ENCODE results near the gene PSMA7. TPM values are rescaled to one million over a fixed set of nuclear protein-coding genes. Genes with fewer than 3 reads are reported as not detected.
A peak's percentile ranks its signal among the peaks of the same experiment; 100 is the strongest.

The PSMA7 gene
- total RNA-seq, 1 donor: 215 TPM

DNA sequence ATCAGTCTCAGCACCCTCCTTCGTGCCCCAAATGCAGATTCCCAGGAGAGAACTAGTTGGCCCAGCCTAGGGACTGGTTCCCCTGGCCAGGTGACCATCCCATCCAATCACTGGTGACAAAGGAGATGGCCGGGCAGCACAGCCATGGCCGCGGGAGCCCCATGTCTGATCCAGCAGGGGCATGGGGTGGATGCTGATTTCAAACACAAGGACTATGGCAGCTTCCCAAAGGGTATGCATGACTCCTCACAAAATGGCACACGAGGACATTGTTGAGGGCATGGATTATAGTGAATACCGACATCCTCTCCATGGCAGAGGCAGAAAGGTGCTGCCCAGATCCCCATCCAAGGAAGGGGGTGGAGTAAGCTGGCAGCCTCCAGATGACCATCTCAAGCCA is 30.8 kb downstream of the PSMA7 start:
- Histone ChIP-seq H2AFZ (ENCODE audit: low read length) (no peak overlapping the region), H3K4me1 (ENCODE audit: insufficient read depth, low read length) (no peaks in the 10 kb centered on the region), H3K27me3 (ENCODE audit: insufficient read depth, low read length) (peaks cover 17% of the 10 kb centered on the region), H3K4me3 (ENCODE audit: insufficient read depth, low read length) (no peak overlapping the region), H3K36me3 (ENCODE audit: insufficient read depth, low read length) (no peaks in the 10 kb centered on the region), H3K79me2 (ENCODE audit: insufficient read depth, low read length) (no peaks in the 10 kb centered on the region), H3K27ac (ENCODE audit: low read depth, low read length) (no peak overlapping the region), H3K4me2 (ENCODE audit: insufficient read depth, low read length) (no peak overlapping the region), H4K20me1 (ENCODE audit: insufficient read depth, low read length) (no peaks in the 10 kb centered on the region), H3K9me3 (ENCODE audit: low read depth, low read length) (peaks cover 11% of the 10 kb centered on the region)
- DNase-seq (ENCODE audit: insufficient read length, low spot score, missing footprints): peak; percentile 83
- TF ChIP-seq, protein P1, sequence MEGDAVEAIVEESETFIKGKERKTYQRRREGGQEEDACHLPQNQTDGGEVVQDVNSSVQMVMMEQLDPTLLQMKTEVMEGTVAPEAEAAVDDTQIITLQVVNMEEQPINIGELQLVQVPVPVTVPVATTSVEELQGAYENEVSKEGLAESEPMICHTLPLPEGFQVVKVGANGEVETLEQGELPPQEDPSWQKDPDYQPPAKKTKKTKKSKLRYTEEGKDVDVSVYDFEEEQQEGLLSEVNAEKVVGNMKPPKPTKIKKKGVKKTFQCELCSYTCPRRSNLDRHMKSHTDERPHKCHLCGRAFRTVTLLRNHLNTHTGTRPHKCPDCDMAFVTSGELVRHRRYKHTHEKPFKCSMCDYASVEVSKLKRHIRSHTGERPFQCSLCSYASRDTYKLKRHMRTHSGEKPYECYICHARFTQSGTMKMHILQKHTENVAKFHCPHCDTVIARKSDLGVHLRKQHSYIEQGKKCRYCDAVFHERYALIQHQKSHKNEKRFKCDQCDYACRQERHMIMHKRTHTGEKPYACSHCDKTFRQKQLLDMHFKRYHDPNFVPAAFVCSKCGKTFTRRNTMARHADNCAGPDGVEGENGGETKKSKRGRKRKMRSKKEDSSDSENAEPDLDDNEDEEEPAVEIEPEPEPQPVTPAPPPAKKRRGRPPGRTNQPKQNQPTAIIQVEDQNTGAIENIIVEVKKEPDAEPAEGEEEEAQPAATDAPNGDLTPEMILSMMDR (IDR thresholded peaks at IDR 0.05; ENCODE audit: extremely low read depth, low read depth, low read length): no peak

DNA sequence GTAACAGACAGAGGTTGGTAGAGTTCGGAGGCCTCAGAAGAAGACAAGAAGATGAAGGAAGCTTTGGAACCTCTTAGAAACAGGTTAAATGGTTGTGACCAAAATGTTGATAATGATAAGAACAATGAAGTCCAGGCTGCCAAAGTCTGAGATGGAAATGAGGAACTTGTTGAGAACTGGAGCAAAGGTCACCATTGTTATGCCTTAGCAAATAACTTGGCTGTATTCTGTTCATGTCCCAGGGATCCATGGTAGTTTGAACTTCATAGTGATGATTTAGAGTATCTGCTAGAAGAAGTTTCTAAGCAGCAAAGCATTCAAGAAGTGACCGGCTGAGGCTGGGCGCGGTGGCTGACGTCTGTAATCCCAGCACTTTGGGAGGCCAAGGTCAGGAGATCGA is 32.0 kb downstream of the PSMA7 start:
- Histone ChIP-seq H3K27me3 (ENCODE audit: insufficient read depth, low read length) (peaks cover 7% of the 10 kb centered on the region), H3K36me3 (ENCODE audit: insufficient read depth, low read length) (no peaks in the 10 kb centered on the region), H3K4me1 (ENCODE audit: insufficient read depth, low read length) (no peaks in the 10 kb centered on the region), H3K4me3 (ENCODE audit: insufficient read depth, low read length) (no peak overlapping the region), H3K4me2 (ENCODE audit: insufficient read depth, low read length) (no peak overlapping the region), H3K79me2 (ENCODE audit: insufficient read depth, low read length) (no peaks in the 10 kb centered on the region), H4K20me1 (ENCODE audit: insufficient read depth, low read length) (no peaks in the 10 kb centered on the region), H3K27ac (ENCODE audit: low read depth, low read length) (no peak overlapping the region), H2AFZ (ENCODE audit: low read length) (no peak overlapping the region), H3K9me3 (ENCODE audit: low read depth, low read length) (peaks cover 11% of the 10 kb centered on the region)
- TF ChIP-seq, protein P1 (IDR thresholded peaks at IDR 0.05; ENCODE audit: extremely low read depth, low read depth, low read length): no peak
- peak; percentile 10 for DNase-seq (ENCODE audit: insufficient read length, low spot score, missing footprints)

DNA sequence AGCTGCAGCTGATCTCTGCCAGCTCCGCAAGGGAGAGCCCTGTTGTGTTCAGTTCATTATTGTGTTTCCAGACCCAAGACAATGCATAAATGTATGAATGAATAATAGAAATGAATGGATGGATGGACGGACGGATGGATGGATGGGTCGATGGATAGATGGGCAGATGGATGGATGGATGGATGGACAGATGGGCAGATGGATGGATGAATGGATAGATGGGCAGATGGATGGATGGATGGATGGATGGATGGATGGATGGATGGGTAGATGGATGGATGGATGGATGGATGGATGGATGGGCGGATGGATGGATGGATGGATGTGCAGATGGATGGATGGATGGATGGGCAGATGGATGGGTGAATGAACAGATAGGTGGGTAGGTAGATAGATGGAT is 37.6 kb downstream of the PSMA7 start:
- DNase-seq (ENCODE audit: insufficient read length, low spot score, missing footprints): no peak
- no peaks in the 10 kb centered on the region for H3K36me3 ChIP-seq (ENCODE audit: insufficient read depth, low read length)
- no peak overlapping the region for H3K4me3 ChIP-seq (ENCODE audit: insufficient read depth, low read length)
- no peaks in the 10 kb centered on the region for H3K79me2 ChIP-seq (ENCODE audit: insufficient read depth, low read length)
- TF ChIP-seq, protein P1 (IDR thresholded peaks at IDR 0.05; ENCODE audit: extremely low read depth, low read depth, low read length): no peak
- peaks cover 11% of the 10 kb centered on the region for H3K9me3 ChIP-seq (ENCODE audit: low read depth, low read length)
- H3K27me3 ChIP-seq (ENCODE audit: insufficient read depth, low read length): no peaks in the 10 kb centered on the region
- H3K27ac ChIP-seq (ENCODE audit: low read depth, low read length): no peak overlapping the region
- no peak overlapping the region for H3K4me2 ChIP-seq (ENCODE audit: insufficient read depth, low read length)
- H3K4me1 ChIP-seq (ENCODE audit: insufficient read depth, low read length): no peaks in the 10 kb centered on the region
- no peak overlapping the region for H2AFZ ChIP-seq (ENCODE audit: low read length)
- no peaks in the 10 kb centered on the region for H4K20me1 ChIP-seq (ENCODE audit: insufficient read depth, low read length)

DNA sequence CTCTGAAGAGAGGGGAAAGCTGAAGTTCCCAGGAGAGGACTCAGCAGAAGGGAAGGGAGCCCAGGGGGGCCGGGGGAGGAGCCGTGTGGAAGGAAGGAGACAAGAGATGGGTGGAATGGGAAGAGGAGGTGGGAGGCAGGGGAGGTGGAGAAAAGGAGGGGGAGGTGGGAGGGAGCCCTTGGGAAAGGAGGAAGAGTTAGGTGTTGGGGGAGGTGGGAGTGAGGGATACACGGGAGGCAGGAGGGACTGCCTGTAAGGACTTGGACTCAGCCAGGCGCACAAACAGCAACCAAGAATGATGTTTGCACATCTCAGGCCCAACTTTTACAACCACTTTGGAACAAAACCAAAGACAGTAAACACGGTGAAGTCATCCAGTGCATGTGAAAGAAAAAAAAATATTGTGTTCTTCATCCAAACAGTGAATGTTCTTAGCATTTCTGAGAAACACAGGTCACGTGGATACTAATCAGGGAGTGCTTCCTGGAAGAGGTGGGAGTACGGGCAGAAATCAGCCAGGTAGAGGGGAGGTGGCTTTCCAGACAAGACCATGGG is 38.3 kb downstream of the PSMA7 start:
- peaks cover 11% of the 10 kb centered on the region for H3K9me3 ChIP-seq (ENCODE audit: low read depth, low read length)
- no peaks in the 10 kb centered on the region for H4K20me1 ChIP-seq (ENCODE audit: insufficient read depth, low read length)
- H3K79me2 ChIP-seq (ENCODE audit: insufficient read depth, low read length): no peaks in the 10 kb centered on the region
- peak; percentile 95 for DNase-seq (ENCODE audit: insufficient read length, low spot score, missing footprints)
- no peak overlapping the region for H2AFZ ChIP-seq (ENCODE audit: low read length)
- H3K4me3 ChIP-seq (ENCODE audit: insufficient read depth, low read length): no peak overlapping the region
- TF ChIP-seq, protein P1 (IDR thresholded peaks at IDR 0.05; ENCODE audit: extremely low read depth, low read depth, low read length): no peak
- H3K27ac ChIP-seq (ENCODE audit: low read depth, low read length): no peak overlapping the region
- no peaks in the 10 kb centered on the region for H3K27me3 ChIP-seq (ENCODE audit: insufficient read depth, low read length)
- H3K36me3 ChIP-seq (ENCODE audit: insufficient read depth, low read length): no peaks in the 10 kb centered on the region
- no peaks in the 10 kb centered on the region for H3K4me1 ChIP-seq (ENCODE audit: insufficient read depth, low read length)
- no peak overlapping the region for H3K4me2 ChIP-seq (ENCODE audit: insufficient read depth, low read length)

Data from osteoblast (primary cell).